ENCODE data around the gene MRPS27.

The MRPS27 gene

GRCh38 chr5:72225741-72226140, 94.3 kb downstream of the MRPS27 start:
- Histone ChIP-seq H3K27me3 (replicated peaks; ENCODE audit: control insufficient read depth, insufficient read depth, low read length, poor library complexity, severe bottlenecking) (no peaks in the 10 kb centered on the region), H3K4me3 (ENCODE audit: insufficient read depth, low read depth, low read length, poor library complexity, severe bottlenecking) (no peak overlapping the region), H3K9me3 (ENCODE audit: control insufficient read depth, low read length) (no peaks in the 10 kb centered on the region), H3K36me3 (ENCODE audit: control insufficient read depth, insufficient read depth, low read length) (peaks cover 47% of the 10 kb centered on the region), H3K4me1 (ENCODE audit: control insufficient read depth, insufficient read depth, low read length, poor library complexity, severe bottlenecking) (no peaks in the 10 kb centered on the region), H3K27ac (ENCODE audit: insufficient read depth, low read length, poor library complexity, severe bottlenecking) (no peak overlapping the region)
- DNase-seq: no peak

- DNase-seq: no peak
- Histone ChIP-seq H3K9me3 (ENCODE audit: control insufficient read depth, low read length) (no peaks in the 10 kb centered on the region), H3K27ac (ENCODE audit: insufficient read depth, low read length, poor library complexity, severe bottlenecking) (no peak overlapping the region), H3K36me3 (ENCODE audit: control insufficient read depth, insufficient read depth, low read length) (peaks cover 54% of the 10 kb centered on the region), H3K4me1 (ENCODE audit: control insufficient read depth, insufficient read depth, low read length, poor library complexity, severe bottlenecking) (no peaks in the 10 kb centered on the region), H3K27me3 (replicated peaks; ENCODE audit: control insufficient read depth, insufficient read depth, low read length, poor library complexity, severe bottlenecking) (no peaks in the 10 kb centered on the region), H3K4me3 (ENCODE audit: insufficient read depth, low read depth, low read length, poor library complexity, severe bottlenecking) (no peak overlapping the region)
These were observed 95.0 kb downstream of the MRPS27 start for GRCh38 chr5:72224946-72225463.

GRCh38 chr5:72223371-72223770, 96.7 kb downstream of the MRPS27 start:
- Histone ChIP-seq H3K9me3 (ENCODE audit: control insufficient read depth, low read length) (no peaks in the 10 kb centered on the region), H3K27me3 (replicated peaks; ENCODE audit: control insufficient read depth, insufficient read depth, low read length, poor library complexity, severe bottlenecking) (no peaks in the 10 kb centered on the region), H3K4me3 (ENCODE audit: insufficient read depth, low read depth, low read length, poor library complexity, severe bottlenecking) (no peak overlapping the region), H3K27ac (ENCODE audit: insufficient read depth, low read length, poor library complexity, severe bottlenecking) (no peak overlapping the region), H3K36me3 (ENCODE audit: control insufficient read depth, insufficient read depth, low read length) (peaks cover 69% of the 10 kb centered on the region), H3K4me1 (ENCODE audit: control insufficient read depth, insufficient read depth, low read length, poor library complexity, severe bottlenecking) (no peaks in the 10 kb centered on the region)
- DNase-seq: no peak

DNA sequence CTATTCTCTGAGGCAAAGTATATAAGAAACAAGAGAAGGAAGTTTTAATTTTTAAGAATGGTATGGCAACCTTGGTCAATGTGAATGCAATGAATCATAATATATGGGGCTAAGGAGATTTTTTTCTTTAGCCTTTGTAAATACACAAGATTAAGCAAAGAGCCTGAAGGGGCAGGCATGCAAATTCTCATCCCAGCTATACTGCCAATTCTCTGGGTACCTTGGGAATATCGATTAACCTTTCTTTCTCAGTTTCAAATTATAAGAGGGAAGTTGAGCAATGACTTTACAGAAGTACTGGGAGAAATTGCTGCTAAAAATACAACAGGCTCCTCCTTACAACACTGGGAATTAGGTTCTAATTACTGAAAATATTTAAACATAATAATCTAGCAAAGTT, 97.5 kb downstream of the MRPS27 start:
- no peaks in the 10 kb centered on the region for H3K4me1 ChIP-seq (ENCODE audit: control insufficient read depth, insufficient read depth, low read length, poor library complexity, severe bottlenecking)
- H3K27ac ChIP-seq (ENCODE audit: insufficient read depth, low read length, poor library complexity, severe bottlenecking): no peak overlapping the region
- H3K4me3 ChIP-seq (ENCODE audit: insufficient read depth, low read depth, low read length, poor library complexity, severe bottlenecking): no peak overlapping the region
- DNase-seq: no peak
- peaks cover 64% of the 10 kb centered on the region for H3K36me3 ChIP-seq (ENCODE audit: control insufficient read depth, insufficient read depth, low read length)
- no peaks in the 10 kb centered on the region for H3K9me3 ChIP-seq (ENCODE audit: control insufficient read depth, low read length)
- no peaks in the 10 kb centered on the region for H3K27me3 ChIP-seq (replicated peaks; ENCODE audit: control insufficient read depth, insufficient read depth, low read length, poor library complexity, severe bottlenecking)

DNA sequence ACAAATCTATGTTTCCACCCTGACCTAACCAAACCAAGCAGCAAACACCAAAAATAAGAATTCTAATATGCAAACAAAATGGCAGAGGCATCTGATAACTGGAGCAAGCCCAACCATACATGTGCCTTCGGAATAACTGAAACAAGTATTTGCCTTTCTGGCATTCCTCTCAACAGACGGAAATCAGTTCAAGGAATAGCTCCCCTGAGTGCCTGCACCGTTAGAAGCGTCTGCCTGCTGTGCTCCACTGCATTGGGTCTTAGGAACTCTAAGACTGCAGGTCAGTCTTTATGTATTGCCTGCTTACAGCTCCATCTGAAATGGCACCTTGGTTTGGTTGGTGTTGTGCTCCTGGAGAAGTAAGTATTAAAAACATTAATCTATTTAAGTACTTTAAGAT, 98.5 kb downstream of the MRPS27 start:
- Histone ChIP-seq H3K27me3 (replicated peaks; ENCODE audit: control insufficient read depth, insufficient read depth, low read length, poor library complexity, severe bottlenecking) (no peaks in the 10 kb centered on the region), H3K36me3 (ENCODE audit: control insufficient read depth, insufficient read depth, low read length) (peaks cover 67% of the 10 kb centered on the region), H3K27ac (ENCODE audit: insufficient read depth, low read length, poor library complexity, severe bottlenecking) (no peak overlapping the region), H3K4me3 (ENCODE audit: insufficient read depth, low read depth, low read length, poor library complexity, severe bottlenecking) (no peak overlapping the region), H3K9me3 (ENCODE audit: control insufficient read depth, low read length) (no peaks in the 10 kb centered on the region), H3K4me1 (ENCODE audit: control insufficient read depth, insufficient read depth, low read length, poor library complexity, severe bottlenecking) (no peaks in the 10 kb centered on the region)
- no peak for DNase-seq

DNA sequence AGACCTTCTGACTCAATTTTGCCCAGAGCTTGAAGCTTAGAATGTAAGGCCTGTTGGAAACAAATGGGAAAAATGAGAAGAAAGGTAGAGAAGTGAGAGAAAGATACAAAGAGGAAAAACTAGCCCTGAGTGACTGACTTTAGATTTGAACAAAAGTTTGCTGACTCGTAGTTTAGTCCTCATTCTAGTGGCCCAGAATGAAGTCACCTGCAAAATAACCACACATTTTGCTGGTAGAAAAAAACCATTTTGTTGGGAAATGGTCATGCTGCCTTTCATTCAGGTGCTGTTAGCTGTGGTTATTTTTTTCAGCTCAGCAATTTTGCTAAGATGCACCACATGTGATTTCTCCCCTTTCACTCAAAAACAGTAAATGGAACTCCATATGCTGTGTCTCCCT, 98.9 kb downstream of the MRPS27 start:
- no peak overlapping the region for H3K4me3 ChIP-seq (ENCODE audit: insufficient read depth, low read depth, low read length, poor library complexity, severe bottlenecking)
- H3K27ac ChIP-seq (ENCODE audit: insufficient read depth, low read length, poor library complexity, severe bottlenecking): no peak overlapping the region
- no peaks in the 10 kb centered on the region for H3K27me3 ChIP-seq (replicated peaks; ENCODE audit: control insufficient read depth, insufficient read depth, low read length, poor library complexity, severe bottlenecking)
- peaks cover 65% of the 10 kb centered on the region for H3K36me3 ChIP-seq (ENCODE audit: control insufficient read depth, insufficient read depth, low read length)
- no peaks in the 10 kb centered on the region for H3K4me1 ChIP-seq (ENCODE audit: control insufficient read depth, insufficient read depth, low read length, poor library complexity, severe bottlenecking)
- H3K9me3 ChIP-seq (ENCODE audit: control insufficient read depth, low read length): no peaks in the 10 kb centered on the region
- no peak for DNase-seq

- H3K36me3 ChIP-seq (ENCODE audit: control insufficient read depth, insufficient read depth, low read length): peaks cover 33% of the 10 kb centered on the region
- H3K4me1 ChIP-seq (ENCODE audit: control insufficient read depth, insufficient read depth, low read length, poor library complexity, severe bottlenecking): no peaks in the 10 kb centered on the region
- H3K27ac ChIP-seq (ENCODE audit: insufficient read depth, low read length, poor library complexity, severe bottlenecking): no peak overlapping the region
- H3K4me3 ChIP-seq (ENCODE audit: insufficient read depth, low read depth, low read length, poor library complexity, severe bottlenecking): no peak overlapping the region
- no peaks in the 10 kb centered on the region for H3K9me3 ChIP-seq (ENCODE audit: control insufficient read depth, low read length)
- no peak for DNase-seq
- H3K27me3 ChIP-seq (replicated peaks; ENCODE audit: control insufficient read depth, insufficient read depth, low read length, poor library complexity, severe bottlenecking): no peaks in the 10 kb centered on the region
These were observed 103.3 kb downstream of the MRPS27 start for GRCh38 chr5:72216756-72217155.

DNA sequence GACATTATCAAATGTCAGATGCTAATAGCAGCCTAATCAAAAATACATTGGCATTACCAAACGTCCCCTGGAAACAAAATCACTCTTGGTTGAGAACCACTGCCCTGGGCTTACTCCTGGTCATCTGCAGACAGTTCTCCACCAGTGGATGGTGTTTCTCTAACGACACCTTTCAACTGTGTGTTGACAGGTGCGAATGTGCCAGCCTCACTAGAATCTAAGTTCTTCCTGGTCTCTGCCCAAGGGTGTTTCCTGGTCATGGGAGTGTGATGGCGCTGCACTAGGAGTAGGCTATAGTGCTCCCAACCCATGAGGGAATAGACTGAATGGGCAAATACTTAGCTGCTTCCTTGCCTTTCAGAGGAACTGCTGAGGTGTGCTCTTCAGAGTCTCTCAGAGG, 105.9 kb downstream of the MRPS27 start:
- no peak overlapping the region for H3K27ac ChIP-seq (ENCODE audit: insufficient read depth, low read length, poor library complexity, severe bottlenecking)
- H3K36me3 ChIP-seq (ENCODE audit: control insufficient read depth, insufficient read depth, low read length): peaks cover 10% of the 10 kb centered on the region
- no peaks in the 10 kb centered on the region for H3K4me1 ChIP-seq (ENCODE audit: control insufficient read depth, insufficient read depth, low read length, poor library complexity, severe bottlenecking)
- H3K9me3 ChIP-seq (ENCODE audit: control insufficient read depth, low read length): no peaks in the 10 kb centered on the region
- DNase-seq: no peak
- H3K27me3 ChIP-seq (replicated peaks; ENCODE audit: control insufficient read depth, insufficient read depth, low read length, poor library complexity, severe bottlenecking): no peaks in the 10 kb centered on the region
- H3K4me3 ChIP-seq (ENCODE audit: insufficient read depth, low read depth, low read length, poor library complexity, severe bottlenecking): no peak overlapping the region

DNA sequence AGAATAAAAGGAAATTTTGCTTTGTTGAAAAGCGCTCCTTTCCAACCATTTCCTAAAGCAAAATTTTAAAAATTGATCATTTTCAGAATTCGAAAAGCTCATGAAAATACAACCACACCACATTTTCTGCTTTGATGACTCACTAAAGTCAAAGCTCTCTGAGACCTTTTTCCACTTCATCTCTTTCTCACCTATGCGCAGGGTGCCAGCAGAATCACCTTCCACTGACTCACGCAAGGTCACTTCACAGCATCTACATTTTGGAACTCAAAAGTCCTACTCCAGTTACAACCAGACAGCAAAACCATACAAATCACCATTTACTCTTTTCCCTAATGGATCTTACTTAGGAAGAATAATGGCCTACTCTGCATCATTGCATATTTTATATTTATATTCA, 106.6 kb downstream of the MRPS27 start:
- DNase-seq: no peak
- Histone ChIP-seq H3K27ac (ENCODE audit: insufficient read depth, low read length, poor library complexity, severe bottlenecking) (no peak overlapping the region), H3K9me3 (ENCODE audit: control insufficient read depth, low read length) (no peaks in the 10 kb centered on the region), H3K4me3 (ENCODE audit: insufficient read depth, low read depth, low read length, poor library complexity, severe bottlenecking) (no peak overlapping the region), H3K27me3 (replicated peaks; ENCODE audit: control insufficient read depth, insufficient read depth, low read length, poor library complexity, severe bottlenecking) (no peaks in the 10 kb centered on the region), H3K36me3 (ENCODE audit: control insufficient read depth, insufficient read depth, low read length) (peaks cover 4% of the 10 kb centered on the region), H3K4me1 (ENCODE audit: control insufficient read depth, insufficient read depth, low read length, poor library complexity, severe bottlenecking) (no peaks in the 10 kb centered on the region)

DNA sequence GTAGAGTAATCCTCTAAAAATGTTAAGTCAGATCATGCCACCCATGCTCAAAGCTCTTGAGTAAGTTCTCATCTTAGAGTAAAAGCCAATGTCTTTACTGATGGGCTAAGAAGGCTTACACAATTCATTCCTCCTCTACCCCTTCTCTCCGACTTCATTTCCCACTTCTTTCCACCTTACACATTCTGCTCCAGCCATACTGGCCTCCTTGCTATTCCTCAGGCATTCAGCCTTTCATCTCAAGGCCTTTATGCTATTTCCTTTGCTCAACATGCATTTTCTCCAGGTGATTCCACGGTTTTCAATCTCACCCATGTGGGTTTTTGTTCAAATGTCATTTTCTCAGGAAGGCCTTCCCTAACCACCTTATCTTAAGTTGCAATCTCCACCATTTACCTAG, 107.9 kb downstream of the MRPS27 start:
- DNase-seq: no peak
- Histone ChIP-seq H3K4me1 (ENCODE audit: control insufficient read depth, insufficient read depth, low read length, poor library complexity, severe bottlenecking) (no peaks in the 10 kb centered on the region), H3K9me3 (ENCODE audit: control insufficient read depth, low read length) (no peaks in the 10 kb centered on the region), H3K4me3 (ENCODE audit: insufficient read depth, low read depth, low read length, poor library complexity, severe bottlenecking) (no peak overlapping the region), H3K27me3 (replicated peaks; ENCODE audit: control insufficient read depth, insufficient read depth, low read length, poor library complexity, severe bottlenecking) (no peaks in the 10 kb centered on the region), H3K36me3 (ENCODE audit: control insufficient read depth, insufficient read depth, low read length) (peaks cover 3% of the 10 kb centered on the region), H3K27ac (ENCODE audit: insufficient read depth, low read length, poor library complexity, severe bottlenecking) (no peak overlapping the region)
